ENCODE results near the gene ROR2.

DNA sequence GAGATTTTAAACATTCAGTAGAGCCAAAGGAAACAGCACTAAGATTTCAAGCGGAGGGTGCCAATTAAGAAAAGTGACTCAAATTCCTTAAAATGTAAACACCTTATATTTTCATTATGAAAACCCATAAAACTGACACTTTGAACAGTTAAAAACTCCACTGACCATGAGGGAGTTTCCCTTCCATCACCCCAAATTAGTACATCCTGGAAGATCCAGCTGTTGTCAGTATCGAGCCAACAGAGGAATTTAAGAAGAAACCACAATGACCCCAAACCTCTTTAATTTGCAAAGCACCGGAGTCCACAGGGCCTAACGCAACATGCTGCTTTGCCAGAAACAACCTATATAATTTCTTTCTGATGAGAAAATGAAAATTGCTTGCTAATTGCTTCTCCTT lies 41.3 kb downstream of the ROR2 start:
- TF ChIP-seq, protein P1, sequence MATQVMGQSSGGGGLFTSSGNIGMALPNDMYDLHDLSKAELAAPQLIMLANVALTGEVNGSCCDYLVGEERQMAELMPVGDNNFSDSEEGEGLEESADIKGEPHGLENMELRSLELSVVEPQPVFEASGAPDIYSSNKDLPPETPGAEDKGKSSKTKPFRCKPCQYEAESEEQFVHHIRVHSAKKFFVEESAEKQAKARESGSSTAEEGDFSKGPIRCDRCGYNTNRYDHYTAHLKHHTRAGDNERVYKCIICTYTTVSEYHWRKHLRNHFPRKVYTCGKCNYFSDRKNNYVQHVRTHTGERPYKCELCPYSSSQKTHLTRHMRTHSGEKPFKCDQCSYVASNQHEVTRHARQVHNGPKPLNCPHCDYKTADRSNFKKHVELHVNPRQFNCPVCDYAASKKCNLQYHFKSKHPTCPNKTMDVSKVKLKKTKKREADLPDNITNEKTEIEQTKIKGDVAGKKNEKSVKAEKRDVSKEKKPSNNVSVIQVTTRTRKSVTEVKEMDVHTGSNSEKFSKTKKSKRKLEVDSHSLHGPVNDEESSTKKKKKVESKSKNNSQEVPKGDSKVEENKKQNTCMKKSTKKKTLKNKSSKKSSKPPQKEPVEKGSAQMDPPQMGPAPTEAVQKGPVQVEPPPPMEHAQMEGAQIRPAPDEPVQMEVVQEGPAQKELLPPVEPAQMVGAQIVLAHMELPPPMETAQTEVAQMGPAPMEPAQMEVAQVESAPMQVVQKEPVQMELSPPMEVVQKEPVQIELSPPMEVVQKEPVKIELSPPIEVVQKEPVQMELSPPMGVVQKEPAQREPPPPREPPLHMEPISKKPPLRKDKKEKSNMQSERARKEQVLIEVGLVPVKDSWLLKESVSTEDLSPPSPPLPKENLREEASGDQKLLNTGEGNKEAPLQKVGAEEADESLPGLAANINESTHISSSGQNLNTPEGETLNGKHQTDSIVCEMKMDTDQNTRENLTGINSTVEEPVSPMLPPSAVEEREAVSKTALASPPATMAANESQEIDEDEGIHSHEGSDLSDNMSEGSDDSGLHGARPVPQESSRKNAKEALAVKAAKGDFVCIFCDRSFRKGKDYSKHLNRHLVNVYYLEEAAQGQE (IDR thresholded peaks at IDR 0.05; ENCODE audit: insufficient read depth in 1 of 2, low read depth in 2 of 2, low read length in 1 of 2), result no peak
- TF ChIP-seq, protein P2, sequence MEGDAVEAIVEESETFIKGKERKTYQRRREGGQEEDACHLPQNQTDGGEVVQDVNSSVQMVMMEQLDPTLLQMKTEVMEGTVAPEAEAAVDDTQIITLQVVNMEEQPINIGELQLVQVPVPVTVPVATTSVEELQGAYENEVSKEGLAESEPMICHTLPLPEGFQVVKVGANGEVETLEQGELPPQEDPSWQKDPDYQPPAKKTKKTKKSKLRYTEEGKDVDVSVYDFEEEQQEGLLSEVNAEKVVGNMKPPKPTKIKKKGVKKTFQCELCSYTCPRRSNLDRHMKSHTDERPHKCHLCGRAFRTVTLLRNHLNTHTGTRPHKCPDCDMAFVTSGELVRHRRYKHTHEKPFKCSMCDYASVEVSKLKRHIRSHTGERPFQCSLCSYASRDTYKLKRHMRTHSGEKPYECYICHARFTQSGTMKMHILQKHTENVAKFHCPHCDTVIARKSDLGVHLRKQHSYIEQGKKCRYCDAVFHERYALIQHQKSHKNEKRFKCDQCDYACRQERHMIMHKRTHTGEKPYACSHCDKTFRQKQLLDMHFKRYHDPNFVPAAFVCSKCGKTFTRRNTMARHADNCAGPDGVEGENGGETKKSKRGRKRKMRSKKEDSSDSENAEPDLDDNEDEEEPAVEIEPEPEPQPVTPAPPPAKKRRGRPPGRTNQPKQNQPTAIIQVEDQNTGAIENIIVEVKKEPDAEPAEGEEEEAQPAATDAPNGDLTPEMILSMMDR (IDR thresholded peaks at IDR 0.05), result no peak
- TF ChIP-seq POLR2AphosphoS5 (IDR thresholded peaks at IDR 0.05; ENCODE audit: low read depth, low read length), result no peak

Measured in Panc1 (cell line).